Measurements from ENCODE around the gene GARNL3.

- TF ChIP-seq POLR2AphosphoS5 (IDR thresholded peaks at IDR 0.05; ENCODE audit: low read depth, low read length): no peak
- no peak for TF ChIP-seq POLR2A (IDR thresholded peaks at IDR 0.05; ENCODE audit: low read depth, low read length)
- TF ChIP-seq TAF1 (IDR thresholded peaks at IDR 0.05; ENCODE audit: low read depth, low read length): no peak
- no peak for TF ChIP-seq POU2F2 (IDR thresholded peaks at IDR 0.05; ENCODE audit: low read depth, low read length)
Observed at GRCh38 chr9:127405344-127406125, 141.0 kb downstream of the GARNL3 start.

Measured in GM12891 (cell line).